ENCODE data around the gene POLE4.

POLE4 gene

DNA sequence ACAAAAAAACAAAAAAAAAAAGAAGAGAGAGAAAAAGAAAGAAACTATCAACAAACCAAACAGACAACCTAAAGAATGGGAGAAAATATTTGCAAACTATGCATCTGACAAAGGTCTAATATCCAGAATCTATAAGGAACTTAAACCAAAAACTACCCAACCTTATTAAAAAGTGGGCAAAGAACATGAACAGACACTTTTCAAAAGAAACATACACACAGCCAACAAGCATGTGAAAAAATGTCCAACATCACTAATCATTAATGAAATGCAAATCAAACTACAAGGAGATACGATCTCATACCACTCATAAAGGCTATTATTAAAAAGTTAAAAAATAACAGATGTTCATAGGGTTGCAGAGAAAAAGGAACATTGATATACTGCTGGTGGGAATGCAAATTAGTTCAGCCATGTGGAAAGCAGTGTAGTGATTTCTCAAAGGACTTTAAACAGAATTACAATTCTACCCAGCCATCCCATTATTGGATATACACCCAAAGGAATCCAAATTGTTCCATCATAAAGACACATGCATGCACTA is 7.2 kb upstream of the POLE4 start:
- no peak for DNase-seq (ENCODE audit: insufficient read length, low spot score)
- FAIRE-seq = no peak

DNA sequence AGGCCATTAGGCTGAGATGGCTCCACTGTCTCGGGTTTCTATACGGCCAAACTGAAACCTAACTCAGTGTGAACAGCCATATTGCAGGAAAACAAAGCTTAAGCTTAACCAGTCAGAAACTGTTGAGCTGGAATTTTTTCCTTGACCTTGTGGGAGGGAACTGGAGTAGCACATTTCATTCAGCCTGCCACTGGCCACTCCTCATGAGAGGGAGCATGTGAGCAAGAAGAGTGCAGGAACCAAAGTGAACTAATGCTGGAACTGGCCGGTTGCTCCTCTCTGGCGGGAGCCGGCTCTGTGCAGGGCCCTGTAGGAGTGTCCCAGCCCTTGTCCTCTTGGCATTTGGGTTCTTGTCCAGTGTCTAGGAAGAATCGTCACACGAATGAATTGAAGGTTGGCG is 5.9 kb upstream of the POLE4 start:
- DNase-seq (ENCODE audit: insufficient read length, low spot score) = no peak
- TF ChIP-seq POLR2A (IDR thresholded peaks at IDR 0.05; ENCODE audit: low read depth, low read length) = no peak
- FAIRE-seq = no peak

More for the DNA sequence above, 7.2 kb upstream of the POLE4 start:
- TF ChIP-seq POLR2A (IDR thresholded peaks at IDR 0.05; ENCODE audit: low read depth, low read length) = no peak

DNA sequence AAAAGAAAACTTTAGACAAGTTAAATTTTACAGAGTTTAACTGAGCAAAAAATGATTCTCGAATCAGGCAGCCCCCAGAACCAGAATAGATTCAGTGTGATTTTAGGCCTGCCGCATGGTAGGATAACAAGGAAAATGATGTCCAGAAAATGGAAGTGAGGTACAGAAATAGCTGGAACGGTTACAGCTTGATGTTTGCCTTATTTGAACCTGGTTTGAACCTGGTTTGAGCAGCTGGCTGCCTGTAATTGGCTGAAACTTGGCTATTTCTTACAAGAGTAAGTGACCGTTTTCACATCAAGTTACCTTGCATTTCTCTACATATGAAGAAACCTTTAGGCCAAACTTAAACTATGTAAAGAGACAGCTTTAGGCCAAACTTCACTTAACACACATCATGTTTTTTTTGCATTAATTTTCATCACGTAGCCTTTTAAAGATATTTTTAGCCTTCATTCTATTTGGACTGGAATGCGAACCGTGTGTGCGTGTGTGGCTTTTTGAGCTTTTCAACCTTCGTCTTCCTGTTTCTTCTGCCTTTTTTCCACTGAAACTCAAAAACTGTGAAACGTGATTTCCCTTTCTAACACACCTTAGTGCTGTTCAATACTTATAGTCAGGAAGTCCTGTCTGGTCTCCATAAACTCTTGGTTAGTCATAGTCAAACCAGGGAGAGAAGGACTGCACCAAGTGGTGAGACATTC is 4.5 kb upstream of the POLE4 start:
- FAIRE-seq (no peak), DNase-seq (ENCODE audit: insufficient read length, low spot score) (no peak)
- no peak for TF ChIP-seq POLR2A (IDR thresholded peaks at IDR 0.05; ENCODE audit: low read depth, low read length)

DNA sequence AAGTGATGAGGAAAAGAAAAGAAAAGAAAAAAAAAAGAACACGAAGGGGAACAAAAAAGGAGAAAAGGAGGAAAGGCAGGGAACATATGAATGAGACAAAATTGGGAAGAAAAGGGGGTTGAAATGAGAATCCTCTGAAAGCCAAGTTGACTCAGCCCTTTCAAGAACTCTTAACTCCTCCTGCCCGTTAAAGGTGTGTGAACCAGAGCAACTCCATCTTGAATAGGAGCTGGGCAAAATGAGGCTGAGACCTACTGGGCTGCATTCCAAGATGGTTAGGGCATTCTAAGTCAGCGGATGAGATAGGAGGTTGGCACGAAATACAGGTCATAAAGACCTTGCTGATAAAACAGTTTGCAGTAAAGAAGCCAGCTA is 4.0 kb upstream of the POLE4 start:
- FAIRE-seq = no peak
- no peak for DNase-seq (ENCODE audit: insufficient read length, low spot score)
- TF ChIP-seq POLR2A (IDR thresholded peaks at IDR 0.05; ENCODE audit: low read depth, low read length) = no peak

DNA sequence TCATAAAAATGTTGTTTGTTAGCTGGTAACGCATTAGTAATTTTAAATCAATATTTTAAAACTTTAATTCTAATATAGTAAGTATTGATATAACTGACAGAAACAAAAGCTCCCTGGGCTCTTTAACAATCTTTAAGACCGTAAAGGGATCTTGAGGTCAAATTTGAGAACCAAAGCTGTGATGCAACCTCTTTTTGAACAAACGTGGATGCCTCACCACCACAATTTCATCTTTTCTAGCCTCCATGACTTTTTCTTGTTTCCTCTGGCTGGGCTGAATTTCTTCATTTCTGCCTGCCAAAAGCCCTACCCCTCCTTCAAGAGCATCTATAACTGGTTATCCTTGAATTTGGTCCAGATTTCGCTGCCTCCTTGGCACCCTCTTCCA is 563 bp upstream of the POLE4 start:
- DNase-seq (ENCODE audit: insufficient read length, low spot score) (no peak), FAIRE-seq (no peak)
- TF ChIP-seq POLR2A (IDR thresholded peaks at IDR 0.05; ENCODE audit: low read depth, low read length) = no peak

DNA sequence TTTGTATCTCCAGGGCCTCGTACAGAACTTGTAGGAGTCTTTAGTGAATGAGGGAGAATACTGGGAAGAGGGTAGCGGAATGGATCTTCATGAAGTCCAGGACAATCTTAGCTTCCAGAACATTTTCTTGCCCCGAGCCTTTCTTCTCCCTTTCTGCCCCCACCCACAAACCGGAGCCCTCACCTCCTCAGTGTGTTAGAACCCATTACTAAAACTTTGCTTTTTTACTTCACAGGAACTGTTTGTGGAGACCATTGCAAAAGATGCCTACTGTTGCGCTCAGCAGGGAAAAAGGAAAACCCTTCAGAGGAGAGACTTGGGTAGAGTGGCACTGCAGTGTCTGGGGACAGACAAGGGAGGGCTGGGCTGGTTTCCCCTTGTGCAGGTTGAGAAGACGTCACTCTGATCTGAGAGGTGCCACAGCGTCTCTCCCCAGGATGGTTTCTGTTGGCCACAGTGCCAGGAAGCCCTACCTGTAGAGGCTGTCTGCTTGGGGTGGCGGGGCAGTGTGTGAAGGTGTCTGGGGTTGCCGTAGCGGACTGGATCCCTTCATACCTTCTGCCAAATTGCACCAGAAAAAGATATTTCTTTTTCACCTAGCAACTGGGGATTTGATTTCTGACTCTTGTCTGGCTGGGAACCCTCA is 786 bp downstream of the POLE4 start:
- DNase-seq (ENCODE audit: insufficient read length, low spot score) = no peak
- no peak for TF ChIP-seq POLR2A (IDR thresholded peaks at IDR 0.05; ENCODE audit: low read depth, low read length)
- FAIRE-seq = no peak

DNA sequence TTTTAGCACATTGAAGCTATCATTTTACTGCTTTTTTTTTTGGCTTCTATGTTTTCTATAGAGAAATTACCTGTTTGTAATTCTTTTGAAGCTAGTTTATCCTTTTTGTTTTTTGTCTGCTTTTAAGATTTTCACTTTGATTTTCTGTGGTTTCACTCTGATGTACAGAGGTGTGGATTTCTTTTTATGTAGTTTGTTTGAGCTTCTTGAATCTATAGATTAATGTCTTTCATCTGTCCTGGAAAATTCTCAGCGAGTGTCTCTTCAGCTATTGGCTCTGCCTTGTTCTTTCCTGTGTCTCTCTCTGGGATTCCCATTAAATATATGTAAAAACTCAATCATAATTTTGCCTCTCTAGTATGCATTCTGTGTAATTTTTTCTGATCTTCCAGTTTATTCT is 8.4 kb downstream of the POLE4 start:
- no peak for DNase-seq (ENCODE audit: insufficient read length, low spot score)
- no peak for TF ChIP-seq POLR2A (IDR thresholded peaks at IDR 0.05; ENCODE audit: low read depth, low read length)
- FAIRE-seq = no peak

DNA sequence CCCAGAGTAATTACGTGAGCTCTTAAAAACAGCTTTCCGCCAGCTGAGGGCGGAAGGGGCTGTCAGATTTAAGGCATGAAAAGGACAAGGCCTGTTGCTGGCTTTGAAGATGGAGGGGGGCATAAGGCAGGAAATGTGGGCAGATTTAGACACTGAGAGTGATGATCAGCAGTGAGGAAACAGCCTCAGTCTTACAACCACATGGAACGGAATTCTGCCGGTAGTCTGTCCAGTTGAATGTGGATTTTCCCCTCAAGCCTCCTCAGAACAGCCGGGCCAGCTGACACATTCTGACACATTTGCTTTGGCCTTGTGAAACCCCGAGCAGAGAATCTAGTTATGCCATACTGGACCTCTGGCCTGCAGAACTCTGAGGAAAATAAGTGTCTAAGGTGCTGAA is 16.6 kb downstream of the POLE4 start:
- TF ChIP-seq POLR2A (IDR thresholded peaks at IDR 0.05; ENCODE audit: low read depth, low read length) = no peak
- FAIRE-seq (no peak), DNase-seq (ENCODE audit: insufficient read length, low spot score) (no peak)

DNA sequence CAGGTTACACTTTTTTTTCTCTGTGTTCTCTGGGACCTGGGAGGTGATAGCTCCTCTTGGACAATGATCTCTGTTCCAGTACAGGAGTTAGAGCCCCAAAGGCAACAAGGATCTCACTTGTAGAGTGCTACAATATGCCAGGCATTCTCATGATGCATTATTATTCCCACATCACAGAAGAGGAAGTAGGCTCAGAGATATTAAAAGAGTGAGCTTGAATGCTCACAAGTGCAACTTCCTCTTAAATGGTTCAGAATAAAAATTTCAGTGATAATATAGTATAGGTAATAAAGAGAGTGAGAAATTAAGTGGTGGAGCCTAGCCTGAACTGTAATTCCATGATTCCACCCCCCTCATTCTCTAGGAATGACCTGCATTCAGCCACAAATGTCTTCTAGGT is 21.4 kb downstream of the POLE4 start:
- DNase-seq (ENCODE audit: insufficient read length, low spot score) = no peak
- no peak for TF ChIP-seq POLR2A (IDR thresholded peaks at IDR 0.05; ENCODE audit: low read depth, low read length)
- FAIRE-seq = no peak

DNA sequence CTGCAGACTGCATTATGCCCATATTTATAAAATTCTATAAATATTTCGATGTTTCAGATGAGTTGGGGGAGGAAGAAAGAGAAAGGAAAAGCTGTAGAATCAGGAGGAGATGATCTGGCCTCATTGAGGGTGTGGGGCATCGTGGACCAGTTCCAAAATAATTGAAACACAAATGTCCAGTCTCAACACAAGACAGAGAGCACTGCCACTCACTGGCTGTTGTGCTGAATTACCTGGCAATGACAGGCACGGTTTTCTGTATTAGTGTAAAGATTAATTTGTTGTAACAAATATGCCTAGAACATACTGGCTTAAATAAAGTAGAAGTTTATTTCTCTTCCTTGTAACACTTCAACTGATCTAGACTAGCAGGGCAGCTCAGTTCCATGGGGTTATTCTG is 24.1 kb downstream of the POLE4 start:
- no peak for FAIRE-seq
- no peak for TF ChIP-seq POLR2A (IDR thresholded peaks at IDR 0.05; ENCODE audit: low read depth, low read length)
- no peak for DNase-seq (ENCODE audit: insufficient read length, low spot score)

DNA sequence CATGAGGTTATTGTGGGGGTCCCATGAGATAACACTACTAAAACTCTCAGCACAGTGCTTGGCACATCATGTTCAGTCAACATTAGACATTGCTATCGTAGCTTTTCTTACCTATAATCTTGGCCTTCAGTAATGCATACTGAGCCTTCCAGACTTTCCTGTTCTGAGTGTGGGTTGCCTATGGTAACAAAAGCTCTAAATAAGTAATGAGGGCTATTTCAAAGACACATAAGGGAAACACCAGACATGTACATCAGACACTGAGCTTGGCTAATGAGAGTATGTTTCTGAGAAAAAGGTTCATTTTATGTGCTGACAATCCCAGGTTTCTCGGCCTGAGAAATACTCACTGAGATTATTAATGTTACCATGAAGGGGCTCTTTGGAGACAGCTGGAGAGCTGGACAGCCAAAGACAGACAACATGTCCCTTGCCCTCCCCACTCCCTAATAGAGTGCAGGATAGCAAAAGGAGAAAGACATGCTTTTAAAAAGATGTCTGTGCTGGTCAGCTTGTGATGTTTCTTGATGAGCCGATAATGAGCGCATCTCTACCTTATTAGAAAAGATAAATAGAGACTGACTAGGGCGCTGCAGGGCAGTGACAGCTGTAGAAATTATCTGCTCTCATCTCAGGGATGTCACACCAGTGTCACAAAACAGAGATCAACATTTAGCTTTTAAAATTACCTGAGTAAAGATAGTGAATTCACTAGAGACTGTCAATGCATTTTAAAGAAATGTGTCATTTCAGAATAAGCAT is 25.4 kb downstream of the POLE4 start:
- no peak for TF ChIP-seq POLR2A (IDR thresholded peaks at IDR 0.05; ENCODE audit: low read depth, low read length)
- no peak for DNase-seq (ENCODE audit: insufficient read length, low spot score)
- no peak for FAIRE-seq

DNA sequence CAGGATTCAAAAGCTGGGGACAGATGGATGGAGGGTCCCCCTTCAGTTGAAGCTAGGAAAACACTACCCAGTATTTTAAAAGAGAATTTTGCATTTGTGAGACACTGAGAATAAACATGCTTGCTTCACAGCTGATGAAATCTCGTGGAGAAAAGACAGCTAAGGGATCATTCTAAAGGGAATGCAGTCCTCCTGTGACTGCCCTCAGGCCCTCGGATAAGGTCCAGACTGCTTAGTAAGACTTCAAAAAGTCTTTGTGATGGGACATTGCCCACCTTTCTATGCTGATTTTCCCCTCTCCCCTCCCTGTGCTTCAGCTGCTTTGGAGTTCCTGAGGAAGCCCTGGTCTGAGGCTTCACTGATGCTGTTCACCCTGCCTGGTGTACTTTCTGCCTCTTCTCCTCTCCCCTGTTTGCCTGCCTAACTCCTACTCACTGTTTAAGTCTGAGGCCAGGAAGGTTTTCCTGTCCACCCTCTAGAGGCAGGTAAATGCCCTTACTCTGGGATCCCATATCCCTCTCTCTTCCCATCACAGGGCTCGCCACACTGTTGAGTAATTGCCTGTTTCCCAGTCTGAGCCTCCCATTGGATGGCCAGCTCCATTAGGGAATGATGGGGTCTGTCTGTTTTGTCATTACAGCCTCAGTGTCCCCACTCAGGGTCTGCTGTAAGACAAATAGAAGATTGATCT is 26.6 kb downstream of the POLE4 start:
- DNase-seq (ENCODE audit: insufficient read length, low spot score) = no peak
- FAIRE-seq = no peak
- TF ChIP-seq POLR2A (IDR thresholded peaks at IDR 0.05; ENCODE audit: low read depth, low read length) = no peak

DNA sequence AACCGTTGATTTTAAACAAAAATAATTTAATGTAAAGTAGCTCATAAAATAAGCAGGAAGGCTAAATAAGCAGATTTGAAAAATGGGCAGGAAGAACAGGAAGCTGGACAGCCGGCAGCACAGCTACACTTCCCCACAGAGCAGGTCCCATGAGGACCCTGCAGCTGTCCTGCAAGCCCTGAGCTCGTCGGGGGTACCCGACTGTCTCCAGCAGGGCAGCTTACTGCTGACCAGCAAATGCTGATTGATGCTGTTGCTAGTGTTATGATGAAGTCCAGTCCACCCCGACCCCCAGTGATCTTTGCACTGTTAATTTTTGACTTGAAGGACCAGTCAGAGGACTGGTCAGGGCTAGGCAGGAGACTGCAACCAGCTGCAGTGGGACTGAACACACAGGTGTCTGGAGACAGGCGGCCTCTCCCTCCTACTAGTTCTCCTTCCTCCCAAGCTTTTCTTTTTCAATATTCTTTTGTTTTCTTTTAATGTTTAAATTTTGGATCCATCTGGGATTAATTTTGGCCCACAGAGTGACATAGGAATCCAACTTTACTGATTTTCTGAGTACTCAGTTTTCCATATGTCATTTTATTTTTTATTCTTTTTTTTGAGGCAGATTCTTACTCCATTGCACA is 27.7 kb downstream of the POLE4 start:
- FAIRE-seq (no peak), DNase-seq (ENCODE audit: insufficient read length, low spot score) (no peak)
- TF ChIP-seq POLR2A (IDR thresholded peaks at IDR 0.05; ENCODE audit: low read depth, low read length) = no peak

All from H54 (cell line).